ENCODE results near the gene SMDT1. TPM values are rescaled to one million over a fixed set of nuclear protein-coding genes. Genes with fewer than 3 reads are reported as not detected.

The SMDT1 gene
- total and polyA plus RNA-seq, 10 of the 15 experiments (the other 5 are each of a cell fraction or from before 2014, with no cell fraction given): 19.7 to 176 (median 66.3) TPM

DNA sequence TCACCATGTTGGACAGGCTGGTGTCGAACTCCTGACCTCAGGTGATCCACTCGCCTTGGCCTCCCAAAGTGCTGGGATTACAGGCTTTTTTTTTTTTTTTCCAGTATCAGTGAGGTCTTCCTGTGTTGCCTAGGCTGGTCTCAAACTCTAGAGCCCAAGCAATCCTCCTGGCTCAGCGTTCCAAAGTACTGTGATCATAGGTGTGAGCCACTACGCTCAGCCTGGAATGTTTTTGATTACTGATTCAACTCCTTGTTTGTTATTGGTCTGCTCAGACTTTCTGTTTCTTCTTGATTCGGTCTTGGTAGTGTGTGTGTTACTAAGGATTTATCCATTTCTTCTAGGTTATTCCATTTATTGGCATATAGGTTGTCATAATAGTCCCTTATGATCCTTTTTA is 40.2 kb upstream of the SMDT1 start (continued):
- TF ChIP-seq, protein P1, sequence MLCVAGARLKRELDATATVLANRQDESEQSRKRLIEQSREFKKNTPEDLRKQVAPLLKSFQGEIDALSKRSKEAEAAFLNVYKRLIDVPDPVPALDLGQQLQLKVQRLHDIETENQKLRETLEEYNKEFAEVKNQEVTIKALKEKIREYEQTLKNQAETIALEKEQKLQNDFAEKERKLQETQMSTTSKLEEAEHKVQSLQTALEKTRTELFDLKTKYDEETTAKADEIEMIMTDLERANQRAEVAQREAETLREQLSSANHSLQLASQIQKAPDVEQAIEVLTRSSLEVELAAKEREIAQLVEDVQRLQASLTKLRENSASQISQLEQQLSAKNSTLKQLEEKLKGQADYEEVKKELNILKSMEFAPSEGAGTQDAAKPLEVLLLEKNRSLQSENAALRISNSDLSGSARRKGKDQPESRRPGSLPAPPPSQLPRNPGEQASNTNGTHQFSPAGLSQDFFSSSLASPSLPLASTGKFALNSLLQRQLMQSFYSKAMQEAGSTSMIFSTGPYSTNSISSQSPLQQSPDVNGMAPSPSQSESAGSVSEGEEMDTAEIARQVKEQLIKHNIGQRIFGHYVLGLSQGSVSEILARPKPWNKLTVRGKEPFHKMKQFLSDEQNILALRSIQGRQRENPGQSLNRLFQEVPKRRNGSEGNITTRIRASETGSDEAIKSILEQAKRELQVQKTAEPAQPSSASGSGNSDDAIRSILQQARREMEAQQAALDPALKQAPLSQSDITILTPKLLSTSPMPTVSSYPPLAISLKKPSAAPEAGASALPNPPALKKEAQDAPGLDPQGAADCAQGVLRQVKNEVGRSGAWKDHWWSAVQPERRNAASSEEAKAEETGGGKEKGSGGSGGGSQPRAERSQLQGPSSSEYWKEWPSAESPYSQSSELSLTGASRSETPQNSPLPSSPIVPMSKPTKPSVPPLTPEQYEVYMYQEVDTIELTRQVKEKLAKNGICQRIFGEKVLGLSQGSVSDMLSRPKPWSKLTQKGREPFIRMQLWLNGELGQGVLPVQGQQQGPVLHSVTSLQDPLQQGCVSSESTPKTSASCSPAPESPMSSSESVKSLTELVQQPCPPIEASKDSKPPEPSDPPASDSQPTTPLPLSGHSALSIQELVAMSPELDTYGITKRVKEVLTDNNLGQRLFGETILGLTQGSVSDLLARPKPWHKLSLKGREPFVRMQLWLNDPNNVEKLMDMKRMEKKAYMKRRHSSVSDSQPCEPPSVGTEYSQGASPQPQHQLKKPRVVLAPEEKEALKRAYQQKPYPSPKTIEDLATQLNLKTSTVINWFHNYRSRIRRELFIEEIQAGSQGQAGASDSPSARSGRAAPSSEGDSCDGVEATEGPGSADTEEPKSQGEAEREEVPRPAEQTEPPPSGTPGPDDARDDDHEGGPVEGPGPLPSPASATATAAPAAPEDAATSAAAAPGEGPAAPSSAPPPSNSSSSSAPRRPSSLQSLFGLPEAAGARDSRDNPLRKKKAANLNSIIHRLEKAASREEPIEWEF (IDR thresholded peaks at IDR 0.05; ENCODE audit: insufficient replicate concordance, low read depth, low read length): no peak
- TF ChIP-seq RCOR1 (conservative IDR thresholded peaks at IDR 0.05; ENCODE audit: low read depth, low read length) (no peak), KDM1A (IDR thresholded peaks at IDR 0.05; ENCODE audit: borderline replicate concordance) (no peak), GABPA (IDR thresholded peaks at IDR 0.05; ENCODE audit: low read depth) (no peak)
- TF ChIP-seq, protein P2, sequence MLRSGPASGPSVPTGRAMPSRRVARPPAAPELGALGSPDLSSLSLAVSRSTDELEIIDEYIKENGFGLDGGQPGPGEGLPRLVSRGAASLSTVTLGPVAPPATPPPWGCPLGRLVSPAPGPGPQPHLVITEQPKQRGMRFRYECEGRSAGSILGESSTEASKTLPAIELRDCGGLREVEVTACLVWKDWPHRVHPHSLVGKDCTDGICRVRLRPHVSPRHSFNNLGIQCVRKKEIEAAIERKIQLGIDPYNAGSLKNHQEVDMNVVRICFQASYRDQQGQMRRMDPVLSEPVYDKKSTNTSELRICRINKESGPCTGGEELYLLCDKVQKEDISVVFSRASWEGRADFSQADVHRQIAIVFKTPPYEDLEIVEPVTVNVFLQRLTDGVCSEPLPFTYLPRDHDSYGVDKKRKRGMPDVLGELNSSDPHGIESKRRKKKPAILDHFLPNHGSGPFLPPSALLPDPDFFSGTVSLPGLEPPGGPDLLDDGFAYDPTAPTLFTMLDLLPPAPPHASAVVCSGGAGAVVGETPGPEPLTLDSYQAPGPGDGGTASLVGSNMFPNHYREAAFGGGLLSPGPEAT (IDR thresholded peaks at IDR 0.05; ENCODE audit: low read depth): no peak

DNA sequence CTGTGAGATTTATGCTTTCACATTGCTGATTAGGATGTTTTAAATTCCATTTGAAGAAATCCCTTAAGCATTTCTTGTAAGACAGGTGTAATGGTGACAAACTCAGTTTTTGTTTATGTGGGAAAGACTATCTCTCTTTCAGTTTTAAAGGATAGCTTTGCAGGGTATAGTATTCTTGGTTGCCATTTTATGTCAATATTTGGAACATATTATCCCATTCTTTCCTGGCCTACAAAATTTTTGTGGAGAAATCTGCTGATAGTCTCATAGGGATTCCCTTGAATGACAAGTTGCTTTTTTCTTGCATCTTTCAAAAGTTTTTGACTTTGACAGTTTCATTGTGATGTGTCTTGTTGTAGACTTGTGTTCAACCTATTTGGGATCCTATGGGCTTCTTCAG is 37.7 kb upstream of the SMDT1 start:
- CTCF ChIA-PET: interaction anchor here (1.5 kb wide), 1 partner anchor 19 kb away, joined by 5 read pairs; no protein-coding TSS in a partner anchor
- no peaks in the 10 kb centered on the region for H4K20me1 ChIP-seq (ENCODE audit: control insufficient read depth, insufficient read depth)
- no peaks in the 10 kb centered on the region for H3K79me2 ChIP-seq (ENCODE audit: control insufficient read depth, insufficient read depth, low read length)
- RAD21 ChIA-PET (ENCODE audit: unreplicated experiment): no interaction called here
- no peak overlapping the region for H3K4me3 ChIP-seq
- no peak overlapping the region for H3K4me2 ChIP-seq (ENCODE audit: control insufficient read depth, insufficient read depth)
- H3K27ac ChIP-seq (ENCODE audit: control insufficient read depth, insufficient read depth): no peak overlapping the region
- POLR2A ChIA-PET: interaction anchor here (0.7 to 1.5 kb wide), 2 partner anchors 10 to 16 kb away, joined by 3 read pairs; no protein-coding TSS in a partner anchor
- H3K27me3 ChIP-seq (replicated peaks in 1 of 2; ENCODE audit: control insufficient read depth in 2 of 2, insufficient read depth in 2 of 2, low read length in 1 of 2): no peaks in the 10 kb centered on the region
- no peak overlapping the region for H2AFZ ChIP-seq (ENCODE audit: control insufficient read depth, low read depth, low read length)
- SMC1A ChIA-PET (ENCODE audit: uncharacterized antibody, unreplicated experiment): interaction anchor here (0.6 to 1.5 kb wide), 4 partner anchors 20 to 485 kb away, joined by 3 to 5 read pairs (median 4); partner anchors contain the start of gene NAGA
- FAIRE-seq (no peak), DNase-seq (ENCODE audit: low read depth, low spot score) (no peak), ATAC-seq (no peak)
- H3K4me1 ChIP-seq (ENCODE audit: control insufficient read depth, insufficient read depth, low read length): peaks cover 3% of the 10 kb centered on the region; the same call in 1 of the 2 replicates
- BruUV-seq (replicated peaks): no TSS peak
- no peaks in the 10 kb centered on the region for H3K36me3 ChIP-seq (ENCODE audit: control insufficient read depth in 2 of 2, insufficient read depth in 2 of 2, low read length in 1 of 2)
- peaks cover 5% of the 10 kb centered on the region; the same call in 2 of the 3 replicates for H3K9me3 ChIP-seq (replicated peaks; ENCODE audit: control insufficient read depth, insufficient read depth, low read length)
- in situ Hi-C loops (cut with MboI): no loop called here
- intact Hi-C loops (cut with micrococcal nuclease; ENCODE audit: unreplicated experiment): no loop called here
- no peak overlapping the region for H3K9ac ChIP-seq (ENCODE audit: control insufficient read depth, insufficient read depth, low read length)
- TF ChIP-seq EGR1 (IDR thresholded peaks at IDR 0.05; ENCODE audit: borderline replicate concordance in 1 of 2, low read depth in 2 of 2, low read length in 2 of 2) (no peak), PML (IDR thresholded peaks at IDR 0.05; ENCODE audit: low read length) (no peak), PRDM15 (CRISPR knock-in tag; IDR thresholded peaks at IDR 0.05) (no peak), CBX5 (IDR thresholded peaks at IDR 0.05; ENCODE audit: low read depth) (no peak), ZNF274 (IDR thresholded peaks at IDR 0.05; ENCODE audit: insufficient read depth, insufficient read length) (no peak), BRCA1 (IDR thresholded peaks at IDR 0.05; ENCODE audit: low read depth, low read length) (no peak)
